K562 (cell line): Measurements from ENCODE around the gene MEDAG. TPM values are rescaled to one million over a fixed set of nuclear protein-coding genes. Genes with fewer than 3 reads are reported as not detected.

Experiments
- ARID3B ChIP-seq: fragments of 250-450 bp; sonication (Bioruptor Pico); IDR thresholded peaks from 2 replicates; pipeline ENCODE4 v1.4.0; 2020; ENCODE audit warnings: borderline replicate concordance
- ATF7 ChIP-seq: fragments of 450-650 bp; IDR thresholded peaks from 2 replicates; pipeline ENCODE4 v1.7.1; 2014; ENCODE audit warnings: mild to moderate bottlenecking, moderate library complexity
- CREB1 ChIP-seq, 2 experiments: sonication (generic) in 1 of 2; formaldehyde crosslinking in 1 of 2; IDR thresholded peaks; 2 replicates each; pipeline versions ENCODE4 v1.6.1 to v1.8.0; 2012 to 2022; ENCODE audit warnings: inconsistent platforms in 1 of 2, mild to moderate bottlenecking in 1 of 2, missing genetic modification reagents in 1 of 2, moderate library complexity in 1 of 2
- CREB5 ChIP-seq: fragments of 250-450 bp; sonication (Bioruptor Pico); IDR thresholded peaks from 2 replicates; pipeline ENCODE4 v1.5.0; 2020; ENCODE audit warnings: mild to moderate bottlenecking
- E2F6 ChIP-seq, 2 experiments: IDR thresholded peaks; 2 replicates each; pipeline ENCODE4 v1.6.1; 2011; ENCODE audit warnings: borderline replicate concordance in 1 of 2, control low read depth in 1 of 2, low read depth in 1 of 2, low read length in 1 of 2, mild to moderate bottlenecking in 1 of 2, mixed read lengths in 1 of 2, moderate library complexity in 1 of 2; ENCODE audit not compliant: insufficient read depth in 1 of 2, insufficient read length in 1 of 2, poor library complexity in 1 of 2, severe bottlenecking in 1 of 2; ENCODE audit errors: extremely low read depth in 1 of 2
- FUS ChIP-seq: fragments of 200-400 bp; formaldehyde crosslinking; optimal IDR thresholded peaks from 2 replicates; pipeline ENCODE3; 2017; ENCODE audit warnings: low read depth, low read length
- NFE2 ChIP-seq: IDR thresholded peaks from 2 replicates; pipeline ENCODE4 v1.6.1; 2014; ENCODE audit warnings: antibody characterized with exemption, low read depth
- NR4A1 ChIP-seq, 2 experiments: fragments of 250-450 bp in 1 of 2; fragments of 450-650 bp in 1 of 2; sonication (Bioruptor Pico) in 1 of 2; IDR thresholded peaks; 2 replicates each; pipeline versions ENCODE4 v1.4.0 to v1.6.1; 2016 to 2020; ENCODE audit warnings: mild to moderate bottlenecking in 2 of 2, missing compliant biosample characterization in 1 of 2, missing genetic modification characterization in 1 of 2, moderate library complexity in 1 of 2
- POLR2G ChIP-seq: fragments of 200-400 bp; formaldehyde crosslinking; IDR thresholded peaks from 2 replicates; pipeline ENCODE4 v1.6.1; 2017; ENCODE audit warnings: low read depth, mild to moderate bottlenecking, antibody characterized with exemption, low read length, moderate library complexity
- SMAD2 ChIP-seq: fragments of 150-350 bp; IDR thresholded peaks from 2 replicates; pipeline ENCODE4 v1.6.1; 2014; ENCODE audit warnings: low read depth, mild to moderate bottlenecking, low read length
- SMARCB1 ChIP-seq: IDR thresholded peaks from 2 replicates; pipeline ENCODE4 v1.6.1; 2011; ENCODE audit warnings: improper control_type of control experiment, low read depth; ENCODE audit not compliant: insufficient read length
- SREBF1 ChIP-seq: fragments of 150-350 bp; IDR thresholded peaks from 2 replicates; pipeline ENCODE4 v1.6.1; 2014; ENCODE audit warnings: antibody characterized with exemption, low read depth, low read length, borderline replicate concordance
- ZNF263 ChIP-seq: sonication (generic); formaldehyde crosslinking; IDR thresholded peaks from 2 replicates; pipeline ENCODE4 v1.8.0; 2022; ENCODE audit warnings: mild to moderate bottlenecking, missing genetic modification reagents, borderline replicate concordance
- ZNF41 ChIP-seq: fragments of 250-450 bp; sonication (Bioruptor Pico); conservative IDR thresholded peaks from 2 replicates; pipeline ENCODE4 v1.4.0; 2020; ENCODE audit warnings: mild to moderate bottlenecking
- ZNF561 ChIP-seq: fragments of 450-650 bp; formaldehyde crosslinking; conservative IDR thresholded peaks from 2 replicates; pipeline ENCODE4 v1.4.0; 2020; ENCODE audit warnings: mild to moderate bottlenecking, moderate library complexity
- ZNF699 ChIP-seq: fragments of 250-450 bp; sonication (Bioruptor Pico); IDR thresholded peaks from 2 replicates; pipeline ENCODE4 v1.8.0; 2021; ENCODE audit warnings: mild to moderate bottlenecking, moderate library complexity; ENCODE audit not compliant: insufficient replicate concordance
- polyA plus RNA-seq, 8 experiments: library from polyadenylated mRNA; depleted of rRNA in 4 of 8; stranded (reverse) in 5 of 8; unstranded in 3 of 8; fragments of >200 nt; fragmentation: Nextera tagmentation in 2 of 8; fragmentation: Illumina TruSeq in 1 of 8; extraction: Ambion mirVana in 2 of 8; extraction: Trizol in 1 of 8; gene quantifications; 2 replicates each; pipeline versions ENCODE4 v1.2.1 to v1.2.3, GENCODE V29; 2011 to 2014; ENCODE audit warnings: inconsistent platforms in 1 of 8, missing spikeins in 1 of 8
- total RNA-seq, 7 experiments: library from RNA; depleted of rRNA in 6 of 7; stranded (reverse); fragments of >200 nt in 6 of 7; fragmentation: Illumina TruSeq in 2 of 7; extraction: Trizol in 2 of 7; gene quantifications; 2 replicates each; pipeline versions ENCODE4 v1.2.1 to v1.2.3, GENCODE V29; 2011 to 2021; ENCODE audit warnings: low replicate concordance in 1 of 7
- TF ChIP-seq, protein P1 (sequence below), 2 experiments: fragments of 450-650 bp; IDR thresholded peaks; 2 replicates each; pipeline ENCODE4 v1.6.1; 2016
- TF ChIP-seq, protein P2 (sequence below): fragments of 250-450 bp; sonication (Bioruptor Pico); IDR thresholded peaks from 2 replicates; pipeline ENCODE4 v1.8.0; 2021; ENCODE audit warnings: moderate library complexity, mild to moderate bottlenecking, inconsistent platforms

Gene MEDAG
- total and polyA plus RNA-seq, 9 of the 15 experiments (the other 6 are each of a cell fraction or from before 2014, with no cell fraction given) = not detected

DNA sequence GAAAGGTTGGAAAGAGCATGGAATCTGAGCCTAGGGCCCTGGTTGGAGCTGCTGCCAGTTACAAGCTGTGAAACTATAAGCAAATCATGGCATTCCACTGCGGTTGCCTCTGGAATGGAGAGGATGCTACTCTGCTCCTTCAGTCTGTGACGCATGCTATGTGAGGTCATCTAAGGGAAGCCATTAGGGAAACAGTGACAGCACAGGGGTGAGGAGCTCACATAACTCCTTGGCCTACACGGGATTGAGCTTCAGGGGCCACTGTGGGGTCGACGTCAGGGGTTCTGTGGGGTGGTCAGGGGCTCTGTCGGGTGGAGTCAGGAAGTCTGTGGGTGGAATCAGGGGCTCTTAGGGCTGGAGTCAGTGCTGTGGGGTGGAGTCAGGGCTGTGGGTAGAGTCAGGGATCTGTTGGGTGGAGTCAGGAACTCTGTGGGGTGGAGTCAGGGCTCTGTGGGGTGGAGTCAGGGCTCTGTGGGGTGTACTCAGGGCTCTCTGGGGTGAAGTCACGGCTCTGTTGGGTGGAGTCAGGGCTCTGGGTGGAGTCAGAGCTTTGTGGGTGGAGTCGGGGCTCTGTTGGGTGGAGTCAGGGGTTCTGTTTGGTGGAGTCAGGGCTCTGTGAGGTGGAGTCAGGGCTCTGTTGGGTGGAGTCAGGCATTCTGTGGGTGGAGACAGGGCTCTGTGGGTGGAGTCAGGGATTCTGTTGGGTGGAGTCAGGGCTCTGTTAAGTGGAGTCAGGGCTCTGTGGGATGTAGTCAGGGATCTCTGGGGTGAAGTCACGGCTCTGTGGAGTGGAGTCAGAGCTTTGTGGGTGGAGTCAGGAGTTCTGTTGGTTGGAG, 35.8 kb upstream of the MEDAG start (continued):
- TF ChIP-seq SREBF1 = no peak
- peak; percentile 63; the same call in 1 of the 2 replicates for TF ChIP-seq ATF7
- TF ChIP-seq ZNF263 (CRISPR knock-in tag) = no peak
- TF ChIP-seq E2F6 (IDR thresholded peaks at IDR 0.05; ENCODE audit: borderline replicate concordance in 1 of 2, extremely low read depth in 1 of 2, insufficient read depth in 1 of 2, insufficient read length in 1 of 2, low read depth in 1 of 2, low read length in 1 of 2, poor library complexity in 1 of 2, severe bottlenecking in 1 of 2) = no peak
- TF ChIP-seq NFE2 = no peak
- TF ChIP-seq SMARCB1 = no peak
- TF ChIP-seq ZNF699 (CRISPR knock-in tag) = no peak
- TF ChIP-seq, protein P1, sequence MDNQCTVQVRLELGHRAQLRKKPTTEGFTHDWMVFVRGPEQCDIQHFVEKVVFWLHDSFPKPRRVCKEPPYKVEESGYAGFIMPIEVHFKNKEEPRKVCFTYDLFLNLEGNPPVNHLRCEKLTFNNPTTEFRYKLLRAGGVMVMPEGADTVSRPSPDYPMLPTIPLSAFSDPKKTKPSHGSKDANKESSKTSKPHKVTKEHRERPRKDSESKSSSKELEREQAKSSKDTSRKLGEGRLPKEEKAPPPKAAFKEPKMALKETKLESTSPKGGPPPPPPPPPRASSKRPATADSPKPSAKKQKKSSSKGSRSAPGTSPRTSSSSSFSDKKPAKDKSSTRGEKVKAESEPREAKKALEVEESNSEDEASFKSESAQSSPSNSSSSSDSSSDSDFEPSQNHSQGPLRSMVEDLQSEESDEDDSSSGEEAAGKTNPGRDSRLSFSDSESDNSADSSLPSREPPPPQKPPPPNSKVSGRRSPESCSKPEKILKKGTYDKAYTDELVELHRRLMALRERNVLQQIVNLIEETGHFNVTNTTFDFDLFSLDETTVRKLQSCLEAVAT (IDR thresholded peaks at IDR 0.05) = 0 out of 4 replicates have a peak, but pooled peaks of 1 of the 2 experiments have one; percentile 45
- no peak for TF ChIP-seq ZNF561 (CRISPR knock-in tag)
- TF ChIP-seq ZNF41 (CRISPR knock-in tag) = no peak
- TF ChIP-seq CREB5 (CRISPR knock-in tag) = no peak
- peak; percentile 23; the same call in 1 of the 2 replicates for TF ChIP-seq CREB1 (IDR thresholded peaks at IDR 0.05)
- TF ChIP-seq CREB1 (CRISPR knock-in tag; IDR thresholded peaks at IDR 0.05) = peak; percentile 42; the same call in 1 of the 2 replicates
- TF ChIP-seq, protein P2, sequence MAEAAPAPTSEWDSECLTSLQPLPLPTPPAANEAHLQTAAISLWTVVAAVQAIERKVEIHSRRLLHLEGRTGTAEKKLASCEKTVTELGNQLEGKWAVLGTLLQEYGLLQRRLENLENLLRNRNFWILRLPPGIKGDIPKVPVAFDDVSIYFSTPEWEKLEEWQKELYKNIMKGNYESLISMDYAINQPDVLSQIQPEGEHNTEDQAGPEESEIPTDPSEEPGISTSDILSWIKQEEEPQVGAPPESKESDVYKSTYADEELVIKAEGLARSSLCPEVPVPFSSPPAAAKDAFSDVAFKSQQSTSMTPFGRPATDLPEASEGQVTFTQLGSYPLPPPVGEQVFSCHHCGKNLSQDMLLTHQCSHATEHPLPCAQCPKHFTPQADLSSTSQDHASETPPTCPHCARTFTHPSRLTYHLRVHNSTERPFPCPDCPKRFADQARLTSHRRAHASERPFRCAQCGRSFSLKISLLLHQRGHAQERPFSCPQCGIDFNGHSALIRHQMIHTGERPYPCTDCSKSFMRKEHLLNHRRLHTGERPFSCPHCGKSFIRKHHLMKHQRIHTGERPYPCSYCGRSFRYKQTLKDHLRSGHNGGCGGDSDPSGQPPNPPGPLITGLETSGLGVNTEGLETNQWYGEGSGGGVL (CRISPR knock-in tag) = no peak
- TF ChIP-seq ARID3B = no peak
- TF ChIP-seq NR4A1 (CRISPR knock-in tag; IDR thresholded peaks at IDR 0.05) = no peak
- TF ChIP-seq NR4A1 (tag; IDR thresholded peaks at IDR 0.05) = no peak
- no peak for TF ChIP-seq SMAD2
- TF ChIP-seq FUS = no peak
- no peak for TF ChIP-seq POLR2G
